Activated CD4-positive, alpha-beta T cell treated with anti-CD3 and anti-CD28 coated beads, Interleukin-2, amount 10 ng/mL, durations not matched to agents 24 days and 14 days (primary cell): Measurements from ENCODE around the gene IL37. TPM values are rescaled to one million over a fixed set of nuclear protein-coding genes. Genes with fewer than 3 reads are reported as not detected.
"Not testable (repeated sequence)": the region's sequence is repeated elsewhere in the genome, so short reads cannot be mapped to it uniquely, and the experiment has no call there.

ENCODE experiments used
- DNase-seq: peaks from one replicate; pipeline ENCODE4 v3.0.0; 2022
- H3K27ac Mint-ChIP-seq: one replicate; pipeline ENCODE4 v1.8.0; 2022; ENCODE audit warnings: mild to moderate bottlenecking, mixed read lengths
- H3K27me3 Mint-ChIP-seq: one replicate; pipeline ENCODE4 v1.8.0; 2022; ENCODE audit warnings: mixed read lengths
- H3K36me3 Mint-ChIP-seq: one replicate; pipeline ENCODE4 v1.8.0; 2022; ENCODE audit warnings: low read depth, mild to moderate bottlenecking, mixed read lengths
- H3K4me1 Mint-ChIP-seq: one replicate; pipeline ENCODE4 v1.8.0; 2021; ENCODE audit warnings: mixed read lengths
- H3K4me3 Mint-ChIP-seq: one replicate; pipeline ENCODE4 v1.8.0; 2022; ENCODE audit warnings: mild to moderate bottlenecking, moderate library complexity, mixed read lengths
- H3K9me3 Mint-ChIP-seq: one replicate; pipeline ENCODE4 v1.8.0; 2021; ENCODE audit warnings: mixed read lengths
- intact Hi-C: fragments of 100-400 bp; cut with micrococcal nuclease; formaldehyde crosslinking; loops from one replicate; pipeline ENCODE4 v1.15.1; 2023
- total RNA-seq: library from RNA; stranded (reverse); gene quantifications from 2 replicates; pipeline ENCODE4 v1.2.3, GENCODE V29; 2022

Gene IL37
- total RNA-seq, 1 donor from 2014 or later: not detected

DNA sequence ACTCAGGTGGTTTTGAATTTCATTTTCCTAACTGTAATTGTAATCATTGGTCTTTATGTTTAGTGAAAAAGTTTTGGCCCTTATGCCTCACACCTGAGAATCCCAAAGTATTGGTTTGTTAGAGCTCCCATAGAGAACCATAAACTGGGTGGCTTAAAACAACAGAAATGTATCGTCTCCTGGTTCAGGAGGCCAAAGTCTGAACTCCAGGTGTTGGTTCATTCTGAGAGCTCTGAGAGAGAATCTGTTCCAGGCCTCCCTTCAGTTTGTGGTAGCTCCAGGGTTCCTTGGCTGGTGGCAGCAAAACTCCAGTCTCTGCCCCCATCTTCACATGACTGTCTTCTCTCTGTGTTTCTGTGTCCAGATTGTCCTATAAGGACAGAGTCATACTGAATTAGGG, 11.0 kb downstream of the IL37 start:
- H3K4me1 Mint-ChIP-seq: peaks cover 9% of the 10 kb centered on the region
- peaks cover 4% of the 10 kb centered on the region for H3K27me3 Mint-ChIP-seq
- no peaks in the 10 kb centered on the region for H3K36me3 Mint-ChIP-seq
- no peak for DNase-seq
- H3K4me3 Mint-ChIP-seq: no peak overlapping the region
- intact Hi-C loops: no loop called here
- H3K9me3 Mint-ChIP-seq: no peaks in the 10 kb centered on the region
- no peak overlapping the region for H3K27ac Mint-ChIP-seq

DNA sequence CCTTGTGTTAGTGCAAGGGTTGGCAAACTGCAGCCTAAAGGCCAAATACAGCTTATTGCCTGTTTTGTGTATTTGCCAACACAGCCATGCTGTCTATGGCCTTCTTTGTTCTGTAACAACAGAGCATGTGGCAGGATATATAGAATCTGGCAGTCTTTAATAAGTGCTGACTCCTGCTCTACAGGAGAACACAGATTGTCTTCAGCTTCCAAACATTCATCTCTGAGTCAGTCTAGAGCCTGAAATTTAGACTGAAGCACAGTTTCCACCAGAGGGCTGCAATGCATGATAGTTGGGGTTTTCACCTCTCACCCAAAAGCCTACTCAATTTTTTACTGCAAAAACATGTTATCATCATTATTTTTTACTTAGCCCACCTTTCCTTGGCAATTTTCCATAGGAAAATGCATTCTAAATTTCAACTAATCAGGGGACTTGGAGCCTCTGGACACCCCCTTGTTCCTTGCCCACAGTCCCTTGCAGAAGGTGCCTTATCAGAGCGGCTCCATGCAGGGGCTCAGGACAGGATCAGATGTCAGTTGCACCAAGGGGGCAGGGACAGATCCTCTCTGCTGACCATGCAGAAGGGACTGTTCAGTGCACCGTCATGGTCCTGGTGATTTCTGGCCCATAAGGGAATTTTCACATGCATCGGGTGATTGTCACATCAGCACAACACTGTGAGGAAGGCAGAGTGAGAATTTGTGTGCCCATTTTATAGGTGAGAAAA, 12.4 kb downstream of the IL37 start:
- no peak for DNase-seq
- Mint-ChIP-seq H3K4me1 (peaks cover 5% of the 10 kb centered on the region), H3K27me3 (peaks cover 4% of the 10 kb centered on the region), H3K36me3 (no peaks in the 10 kb centered on the region), H3K27ac (no peak overlapping the region), H3K4me3 (no peak overlapping the region), H3K9me3 (no peaks in the 10 kb centered on the region)
- intact Hi-C loops: no loop called here

DNA sequence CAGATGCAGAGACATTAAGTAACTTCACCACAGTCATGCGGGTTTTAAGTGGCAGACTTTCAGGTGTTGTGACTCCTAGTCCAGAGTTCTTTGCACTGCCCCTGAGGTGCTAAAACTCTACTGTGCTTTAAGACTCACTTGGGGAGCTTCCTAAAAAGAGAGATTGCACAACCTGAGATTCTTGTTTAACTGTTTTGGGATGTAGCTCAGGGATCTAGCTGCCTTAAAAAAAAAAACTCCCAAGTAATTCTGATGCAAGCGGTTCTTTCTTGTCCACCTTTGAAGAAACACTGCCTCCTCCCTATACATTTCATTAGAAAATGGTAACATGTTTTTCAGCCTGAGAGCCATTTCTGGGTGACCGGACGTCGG, 13.0 kb downstream of the IL37 start:
- Mint-ChIP-seq H3K9me3 (no peaks in the 10 kb centered on the region), H3K27me3 (peaks cover 4% of the 10 kb centered on the region), H3K4me3 (no peak overlapping the region), H3K4me1 (peaks cover 5% of the 10 kb centered on the region), H3K27ac (no peak overlapping the region), H3K36me3 (no peaks in the 10 kb centered on the region)
- intact Hi-C loops: no loop called here
- no peak for DNase-seq

DNA sequence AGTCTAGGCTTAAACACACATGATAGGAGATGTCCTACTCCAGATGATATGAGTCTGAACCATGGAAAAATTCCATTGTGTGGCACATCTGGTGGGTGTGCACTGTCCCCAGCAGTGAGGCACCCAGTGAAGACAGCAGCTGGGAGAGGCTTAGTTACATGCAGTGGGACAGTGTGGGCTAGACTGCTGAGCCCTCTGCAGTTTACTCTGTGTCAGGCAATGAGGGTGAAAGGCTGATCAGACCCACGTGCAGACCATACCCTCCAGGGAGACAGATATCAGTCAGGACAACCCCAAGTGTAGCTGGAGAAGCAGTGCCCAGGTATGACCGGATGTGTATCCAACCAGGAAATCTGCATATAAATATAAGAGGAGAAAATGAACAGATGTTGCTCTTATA, 13.4 kb downstream of the IL37 start:
- peaks cover 4% of the 10 kb centered on the region for H3K27me3 Mint-ChIP-seq
- H3K36me3 Mint-ChIP-seq: no peaks in the 10 kb centered on the region
- no peak for DNase-seq
- intact Hi-C loops: no loop called here
- no peaks in the 10 kb centered on the region for H3K9me3 Mint-ChIP-seq
- peaks cover 5% of the 10 kb centered on the region for H3K4me1 Mint-ChIP-seq
- no peak overlapping the region for H3K4me3 Mint-ChIP-seq
- no peak overlapping the region for H3K27ac Mint-ChIP-seq

DNA sequence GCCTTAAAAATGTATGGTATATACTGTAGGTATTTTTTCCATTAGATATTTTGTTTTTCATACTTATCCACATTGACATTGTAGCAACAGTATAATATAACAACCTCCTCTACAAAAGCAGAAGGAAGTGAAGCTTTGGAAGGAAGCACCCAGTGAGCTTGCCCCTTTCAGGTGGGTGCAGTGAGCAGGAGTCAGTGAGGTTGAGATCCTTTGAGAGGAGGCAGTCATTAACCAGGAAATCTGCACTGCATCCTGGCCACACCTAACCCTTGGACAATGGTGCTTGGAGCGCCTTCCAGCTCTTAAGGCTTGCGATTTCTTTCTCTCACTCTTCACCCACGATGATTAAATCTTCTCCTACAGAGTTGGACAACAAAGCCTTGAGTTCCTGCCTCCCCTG, 13.9 kb downstream of the IL37 start:
- Mint-ChIP-seq H3K27ac (no peak overlapping the region), H3K9me3 (no peaks in the 10 kb centered on the region), H3K4me3 (no peak overlapping the region), H3K36me3 (no peaks in the 10 kb centered on the region), H3K4me1 (peaks cover 5% of the 10 kb centered on the region), H3K27me3 (peaks cover 4% of the 10 kb centered on the region)
- intact Hi-C loops: no loop called here
- no peak for DNase-seq

DNA sequence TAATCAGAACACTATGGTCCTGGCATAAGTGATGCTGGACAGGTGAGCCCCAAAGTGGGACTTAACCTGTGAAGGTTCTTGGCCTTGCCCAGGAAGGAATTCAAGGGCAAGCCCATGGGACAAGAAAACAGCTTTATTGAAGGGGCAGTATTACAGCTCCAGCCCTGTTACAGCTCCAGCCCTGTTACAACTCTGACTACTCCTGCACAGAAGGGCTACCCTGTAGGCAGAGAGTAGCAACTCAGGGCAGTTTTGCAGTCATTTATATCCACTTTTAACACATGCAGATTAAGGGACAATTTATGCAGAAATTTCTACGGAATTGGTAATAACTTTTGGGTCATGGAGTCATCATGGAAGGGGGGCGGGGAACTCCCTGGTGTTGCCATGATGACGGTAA, 15.7 kb downstream of the IL37 start:
- intact Hi-C loops: no loop called here

DNA sequence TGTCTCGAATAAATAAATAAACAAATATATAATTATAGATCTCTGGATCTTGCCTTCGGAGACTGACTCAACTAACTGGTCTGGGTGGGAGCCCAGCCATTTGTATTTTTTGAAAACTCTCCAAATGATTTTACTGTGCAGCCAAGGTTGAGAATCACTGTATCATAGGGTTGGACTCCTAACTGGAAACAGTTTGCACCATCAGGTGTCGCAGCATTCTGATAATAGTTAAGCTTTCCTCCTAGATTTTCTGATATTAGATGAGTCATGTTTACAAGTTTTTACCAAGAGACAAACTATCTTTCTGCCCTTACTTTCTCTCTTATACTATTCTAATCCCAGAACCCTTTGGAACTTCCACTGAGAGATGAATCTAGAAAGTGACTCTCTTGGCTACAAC, 16.8 kb downstream of the IL37 start:
- H3K4me1 Mint-ChIP-seq: no peaks in the 10 kb centered on the region
- peaks cover 4% of the 10 kb centered on the region for H3K27me3 Mint-ChIP-seq
- H3K36me3 Mint-ChIP-seq: no peaks in the 10 kb centered on the region
- H3K4me3 Mint-ChIP-seq: no peak overlapping the region
- no peak for DNase-seq
- no peaks in the 10 kb centered on the region for H3K9me3 Mint-ChIP-seq
- intact Hi-C loops: no loop called here
- H3K27ac Mint-ChIP-seq: no peak overlapping the region

More for the DNA sequence above, 15.7 kb downstream of the IL37 start:
- no peaks in the 10 kb centered on the region for H3K9me3 Mint-ChIP-seq
- no peak for DNase-seq
- H3K4me1 Mint-ChIP-seq: peaks cover 2% of the 10 kb centered on the region
- no peak overlapping the region for H3K4me3 Mint-ChIP-seq
- no peaks in the 10 kb centered on the region for H3K36me3 Mint-ChIP-seq
- H3K27me3 Mint-ChIP-seq: peaks cover 4% of the 10 kb centered on the region
- no peak overlapping the region for H3K27ac Mint-ChIP-seq

DNA sequence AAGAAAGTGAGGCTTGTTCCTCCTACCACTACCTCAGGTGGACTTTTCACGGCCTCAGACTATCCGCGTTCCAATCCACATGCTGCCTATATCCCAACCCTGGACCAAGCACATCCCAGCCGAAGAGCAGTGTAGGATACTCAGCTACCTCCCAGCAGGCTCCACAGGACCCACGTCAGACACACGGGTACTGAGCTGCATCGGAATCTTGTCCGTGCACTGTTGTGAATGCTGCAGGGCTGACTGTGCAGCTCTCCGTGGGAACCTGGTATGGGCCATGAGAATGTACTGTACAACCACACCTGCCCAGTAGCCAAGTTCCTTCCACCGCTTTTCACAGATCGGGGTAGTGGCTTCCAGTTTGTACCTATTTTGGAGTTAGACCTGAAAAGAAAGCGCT, 22.3 kb downstream of the IL37 start:
- Mint-ChIP-seq H3K4me3 (no peak overlapping the region), H3K4me1 (peaks cover 2% of the 10 kb centered on the region), H3K36me3 (no peaks in the 10 kb centered on the region), H3K9me3 (no peaks in the 10 kb centered on the region), H3K27me3 (peaks cover 18% of the 10 kb centered on the region), H3K27ac (no peak overlapping the region)
- DNase-seq: no peak
- intact Hi-C loops: no loop called here

DNA sequence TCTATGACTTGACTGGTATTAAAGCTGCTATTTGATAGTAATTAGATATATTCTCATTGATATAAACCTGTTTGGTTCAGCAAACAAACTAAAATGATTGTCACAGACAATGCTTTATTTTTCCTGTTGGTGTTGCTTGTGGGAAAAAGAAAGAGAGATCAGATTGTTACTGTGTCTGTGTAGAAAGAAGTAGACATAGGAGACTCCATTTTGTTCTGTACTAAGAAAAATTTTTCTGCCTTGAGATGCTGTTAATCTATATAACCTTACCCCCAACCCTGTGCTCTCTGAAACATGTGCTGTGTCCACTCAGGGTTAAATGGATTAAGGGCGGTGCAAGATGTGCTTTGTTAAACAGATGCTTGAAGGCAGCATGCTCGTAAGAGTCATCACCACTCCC, 23.2 kb downstream of the IL37 start:
- H3K4me3 Mint-ChIP-seq, H3K27ac Mint-ChIP-seq, DNase-seq, H3K4me1 Mint-ChIP-seq, intact Hi-C loops, H3K9me3 Mint-ChIP-seq, H3K36me3 Mint-ChIP-seq: not testable (repeated sequence)
- peaks cover 18% of the 10 kb centered on the region for H3K27me3 Mint-ChIP-seq

DNA sequence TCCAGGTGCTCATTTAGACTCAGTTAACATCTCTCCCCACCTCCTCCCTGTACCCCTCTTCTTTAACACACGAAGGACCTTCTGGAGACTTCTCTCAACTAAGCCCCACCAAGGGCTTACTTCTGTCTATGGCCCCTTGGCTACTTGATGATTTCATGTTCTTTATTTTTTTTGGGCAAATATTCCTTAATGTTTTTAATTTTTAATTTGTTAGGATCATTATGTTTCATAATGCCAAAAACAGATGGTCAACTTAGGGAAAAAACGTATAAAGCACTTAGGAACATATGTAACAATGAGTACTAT, 25.9 kb downstream of the IL37 start:
- Mint-ChIP-seq H3K4me1 (peaks cover 6% of the 10 kb centered on the region), H3K4me3 (no peak overlapping the region), H3K36me3 (no peaks in the 10 kb centered on the region), H3K27ac (no peak overlapping the region), H3K27me3 (peaks cover 20% of the 10 kb centered on the region), H3K9me3 (no peaks in the 10 kb centered on the region)
- no peak for DNase-seq
- intact Hi-C loops: no loop called here

DNA sequence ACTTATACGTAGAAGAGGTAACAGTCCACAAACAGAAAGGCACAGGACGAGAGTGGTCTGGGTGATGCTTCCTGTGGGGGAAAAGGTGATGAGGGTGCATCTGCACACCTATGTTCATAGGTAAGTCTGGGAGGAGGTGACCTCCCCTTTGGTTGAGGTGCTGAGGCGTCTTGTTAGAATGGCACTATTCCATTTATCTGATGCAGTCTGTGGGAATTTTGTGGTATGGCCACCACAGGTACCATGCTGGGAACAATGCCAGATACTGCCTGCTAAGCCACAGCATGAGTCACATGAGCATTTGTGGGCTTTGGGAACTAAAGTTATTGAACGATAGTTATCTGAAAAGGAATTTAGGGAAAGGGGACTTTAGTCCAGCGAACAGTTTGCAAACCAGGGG, 27.9 kb downstream of the IL37 start:
- Mint-ChIP-seq H3K27me3 (peaks cover 22% of the 10 kb centered on the region), H3K27ac (no peak overlapping the region), H3K36me3 (no peaks in the 10 kb centered on the region), H3K4me3 (no peak overlapping the region), H3K4me1 (peaks cover 8% of the 10 kb centered on the region), H3K9me3 (no peaks in the 10 kb centered on the region)
- intact Hi-C loops: no loop called here
- no peak for DNase-seq

DNA sequence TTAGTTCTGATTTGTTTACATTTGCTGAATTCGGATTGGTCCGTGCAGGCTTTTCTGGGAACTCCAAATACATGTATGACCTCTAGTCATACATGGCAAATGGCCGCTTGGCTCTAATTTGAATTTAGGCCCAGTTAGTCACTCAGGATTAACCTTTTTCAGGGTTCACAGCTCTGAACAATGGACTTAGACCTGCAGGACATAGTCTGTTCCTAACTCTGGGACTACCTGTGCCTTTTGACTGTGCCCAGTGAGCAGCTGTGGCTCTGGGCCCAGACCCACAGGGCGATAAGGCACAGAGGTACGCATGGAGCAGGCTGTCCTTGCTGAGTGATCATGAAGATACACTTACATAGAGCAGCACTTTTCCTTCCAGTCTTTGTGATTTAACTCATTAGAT, 28.5 kb downstream of the IL37 start:
- no peak overlapping the region for H3K27ac Mint-ChIP-seq

DNA sequence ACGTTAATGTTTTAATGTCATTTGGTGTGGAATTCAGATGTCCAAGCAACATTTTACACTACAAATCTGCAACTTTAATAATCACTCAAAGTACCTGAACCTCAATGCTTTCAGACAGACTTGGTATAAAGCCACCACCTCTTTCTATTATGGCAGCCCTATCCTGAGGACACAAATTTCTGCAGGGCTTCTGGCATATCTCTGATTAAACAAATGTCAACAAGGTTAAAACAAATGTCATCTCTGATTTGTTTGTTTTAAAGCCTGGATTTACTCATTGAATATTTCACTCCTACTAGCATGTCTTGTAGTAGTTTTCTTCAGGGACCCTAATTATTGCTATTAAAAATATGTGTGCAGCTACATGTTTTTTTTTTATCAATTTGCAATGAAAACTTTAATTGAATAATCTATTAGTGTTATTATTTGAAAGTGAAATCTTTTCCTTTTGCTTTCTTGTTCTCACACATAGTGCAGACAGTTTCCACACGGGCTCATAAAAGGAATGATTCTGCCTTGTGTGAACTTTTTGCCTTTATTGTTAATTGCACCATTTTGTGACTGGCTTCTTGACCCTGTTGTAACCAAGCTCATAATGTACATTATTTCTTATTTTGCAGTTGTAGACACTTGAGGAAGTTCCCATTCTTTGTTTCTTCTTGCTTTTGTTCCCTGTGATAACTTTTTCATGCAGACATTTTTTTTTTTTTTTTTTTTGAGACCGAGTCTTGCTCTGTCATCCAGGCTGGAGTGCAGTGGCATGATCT, 30.1 kb downstream of the IL37 start:
- peaks cover 7% of the 10 kb centered on the region for H3K4me1 Mint-ChIP-seq
- peaks cover 24% of the 10 kb centered on the region for H3K27me3 Mint-ChIP-seq
- no peaks in the 10 kb centered on the region for H3K9me3 Mint-ChIP-seq
- intact Hi-C loops: loop anchor here (1.0 to 10.0 kb wide), 3 partner anchors 54 to 316 kb away; no protein-coding TSS in a partner anchor
- H3K36me3 Mint-ChIP-seq: no peaks in the 10 kb centered on the region
- no peak overlapping the region for H3K27ac Mint-ChIP-seq
- H3K4me3 Mint-ChIP-seq: no peak overlapping the region
- no peak for DNase-seq

More for the DNA sequence above, 28.5 kb downstream of the IL37 start:
- Mint-ChIP-seq H3K9me3 (no peaks in the 10 kb centered on the region), H3K4me1 (peaks cover 8% of the 10 kb centered on the region), H3K27me3 (peaks cover 22% of the 10 kb centered on the region), H3K4me3 (no peak overlapping the region), H3K36me3 (no peaks in the 10 kb centered on the region)
- intact Hi-C loops: no loop called here
- DNase-seq: no peak

DNA sequence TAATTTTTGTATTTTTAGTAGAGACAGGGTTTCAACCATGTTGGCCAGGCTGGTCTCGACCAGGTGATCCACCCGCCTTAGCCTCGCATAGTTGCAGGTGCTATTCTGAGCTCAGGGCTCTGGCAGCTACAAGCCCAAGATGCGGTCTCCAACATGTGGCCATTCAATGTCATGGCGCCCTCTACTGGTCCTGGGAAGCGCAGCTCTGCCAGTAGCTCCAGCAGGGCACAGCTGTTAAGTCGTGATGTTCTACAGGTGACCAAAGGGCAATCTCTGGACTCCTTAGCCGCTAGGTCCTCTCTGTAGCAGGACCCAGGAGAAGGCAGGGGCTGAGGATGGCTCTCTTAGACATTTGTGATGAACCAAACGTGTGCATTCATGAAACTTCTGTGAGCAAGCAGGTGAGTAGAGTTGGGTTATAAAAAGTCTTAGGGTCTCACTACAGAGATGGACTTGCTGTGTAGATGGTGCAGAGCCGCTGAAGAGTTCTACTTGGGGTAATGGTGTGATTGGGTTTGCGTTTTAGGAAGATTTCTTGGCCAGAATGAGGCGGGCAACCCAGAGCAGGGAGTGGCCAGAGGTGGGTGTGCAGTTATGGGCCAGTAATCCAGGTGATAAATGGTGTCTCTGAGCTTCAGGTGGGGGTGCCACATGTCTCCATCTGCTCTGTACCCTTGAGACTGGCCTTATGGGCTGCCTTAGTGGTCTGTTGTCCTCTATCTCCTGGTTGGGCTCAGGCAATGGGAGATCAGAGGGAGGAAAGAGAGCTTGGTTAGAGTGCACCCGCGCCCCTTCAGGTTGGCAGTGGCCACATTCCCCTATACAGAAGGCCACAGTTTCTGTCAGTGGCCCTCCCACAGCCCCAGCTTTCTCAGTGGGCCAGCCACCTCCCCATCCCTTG, 31.0 kb downstream of the IL37 start:
- Mint-ChIP-seq H3K27ac (peak overlapping the region; percentile 25), H3K4me1 (peaks cover 6% of the 10 kb centered on the region), H3K36me3 (no peaks in the 10 kb centered on the region), H3K9me3 (no peaks in the 10 kb centered on the region), H3K4me3 (no peak overlapping the region), H3K27me3 (peaks cover 17% of the 10 kb centered on the region)
- intact Hi-C loops: loop anchor here (1.0 to 10.0 kb wide), 3 partner anchors 55 to 317 kb away; no protein-coding TSS in a partner anchor
- peak; percentile 93 for DNase-seq
